Skeletal muscle tissue (tissue), 2 donors: ENCODE measurements around the gene TRMT61B. TPM values are rescaled to one million over a fixed set of nuclear protein-coding genes. Genes with fewer than 3 reads are reported as not detected.

Experiments used
- small RNA-seq: library from RNA; depleted of rRNA; stranded (forward); fragments of <200 nt; gene quantifications from one replicate; pipeline ENCODE3, GENCODE V24; 2014
- total RNA-seq: library from RNA; depleted of rRNA; stranded (reverse); fragments of >200 nt; gene quantifications from one replicate; pipeline ENCODE4 v1.2.3, GENCODE V29; 2014

The TRMT61B gene
- total RNA-seq, 1 donor from 2014 or later = 25.6 TPM

Small RNA genes within 50 kb of the gene (small RNA-seq; reads per million reads assigned to genes)
- 443 reads per million, percentile 98 among the genes with 10 or more reads in this experiment for gene SNORD92

Other genes with a start within 250 kb of the TRMT61B start
- 156 TPM for gene PPP1CB, start 118.5 kb downstream of the TRMT61B start, total RNA-seq
- 1.0 TPM for gene SPDYA, start 59.5 kb downstream of the TRMT61B start, total RNA-seq
- gene WDR43, start 24.4 kb upstream of the TRMT61B start, total RNA-seq = 39.1 TPM
- gene TOGARAM2, start 111.0 kb upstream of the TRMT61B start, total RNA-seq = 0.52 TPM
- under 0.01 TPM for gene PCARE, start 204.2 kb upstream of the TRMT61B start, total RNA-seq
- 27.7 TPM for gene CLIP4, start 245.1 kb upstream of the TRMT61B start, total RNA-seq